LNCaP clone FGC (cell line): ENCODE results near the gene TMEM59L.
"Not testable (repeated sequence)": the region's sequence is repeated elsewhere in the genome, so short reads cannot be mapped to it uniquely, and the experiment has no call there.

Source experiments
- DNase-seq: peaks from one replicate; pipeline ENCODE4 v3.0.0-alpha.2; 2011; ENCODE audit warnings: low read depth
- H3K4me3 ChIP-seq: 2 replicates; pipeline ENCODE4 v1.5.1; 2011; ENCODE audit warnings: mild to moderate bottlenecking, low read depth, low read length, control low read depth
- TF ChIP-seq, protein P1 (sequence below): IDR thresholded peaks from 2 replicates; pipeline ENCODE4 v1.5.1; 2012; ENCODE audit warnings: mild to moderate bottlenecking; ENCODE audit not compliant: control insufficient read depth, insufficient read depth; ENCODE audit errors: extremely low read depth

Gene TMEM59L

DNA sequence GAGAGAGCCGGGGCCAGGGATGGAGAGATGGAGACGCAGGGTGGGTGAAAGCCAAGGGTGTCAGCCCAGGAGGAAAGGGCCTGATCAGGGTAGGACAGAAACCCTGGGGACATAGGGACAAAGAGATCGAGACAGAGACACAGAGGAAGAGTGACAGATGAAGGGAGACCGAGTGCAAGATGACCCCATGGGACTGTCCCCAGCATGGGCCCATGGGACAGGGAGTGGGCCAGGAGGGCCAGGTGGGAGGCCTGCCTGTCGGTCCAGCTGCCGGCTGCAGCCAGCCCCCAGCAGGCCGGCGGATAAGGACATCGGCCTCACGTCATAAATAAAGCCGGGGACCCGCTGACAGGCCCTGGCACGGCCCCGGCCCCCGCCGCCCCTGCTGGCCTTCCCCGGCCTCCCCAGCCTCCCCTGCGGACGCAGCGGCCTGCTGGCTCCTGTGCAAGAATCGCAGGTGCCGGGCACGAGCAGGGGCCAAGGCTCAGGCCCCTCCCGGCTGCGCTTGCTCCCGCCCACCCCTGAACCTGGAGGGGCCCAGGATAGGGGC lies 17.8 kb upstream of the TMEM59L start:
- TF ChIP-seq, protein P1, sequence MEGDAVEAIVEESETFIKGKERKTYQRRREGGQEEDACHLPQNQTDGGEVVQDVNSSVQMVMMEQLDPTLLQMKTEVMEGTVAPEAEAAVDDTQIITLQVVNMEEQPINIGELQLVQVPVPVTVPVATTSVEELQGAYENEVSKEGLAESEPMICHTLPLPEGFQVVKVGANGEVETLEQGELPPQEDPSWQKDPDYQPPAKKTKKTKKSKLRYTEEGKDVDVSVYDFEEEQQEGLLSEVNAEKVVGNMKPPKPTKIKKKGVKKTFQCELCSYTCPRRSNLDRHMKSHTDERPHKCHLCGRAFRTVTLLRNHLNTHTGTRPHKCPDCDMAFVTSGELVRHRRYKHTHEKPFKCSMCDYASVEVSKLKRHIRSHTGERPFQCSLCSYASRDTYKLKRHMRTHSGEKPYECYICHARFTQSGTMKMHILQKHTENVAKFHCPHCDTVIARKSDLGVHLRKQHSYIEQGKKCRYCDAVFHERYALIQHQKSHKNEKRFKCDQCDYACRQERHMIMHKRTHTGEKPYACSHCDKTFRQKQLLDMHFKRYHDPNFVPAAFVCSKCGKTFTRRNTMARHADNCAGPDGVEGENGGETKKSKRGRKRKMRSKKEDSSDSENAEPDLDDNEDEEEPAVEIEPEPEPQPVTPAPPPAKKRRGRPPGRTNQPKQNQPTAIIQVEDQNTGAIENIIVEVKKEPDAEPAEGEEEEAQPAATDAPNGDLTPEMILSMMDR, result no peak
- H3K4me3 ChIP-seq, result peak overlapping the region; percentile 40
- no peak for DNase-seq

- DNase-seq, result no peak
- TF ChIP-seq, protein P1, result no peak
- H3K4me3 ChIP-seq, result no peak overlapping the region
Observed at GRCh38 chr19:18595475-18595874, 17.2 kb upstream of the TMEM59L start.

DNA sequence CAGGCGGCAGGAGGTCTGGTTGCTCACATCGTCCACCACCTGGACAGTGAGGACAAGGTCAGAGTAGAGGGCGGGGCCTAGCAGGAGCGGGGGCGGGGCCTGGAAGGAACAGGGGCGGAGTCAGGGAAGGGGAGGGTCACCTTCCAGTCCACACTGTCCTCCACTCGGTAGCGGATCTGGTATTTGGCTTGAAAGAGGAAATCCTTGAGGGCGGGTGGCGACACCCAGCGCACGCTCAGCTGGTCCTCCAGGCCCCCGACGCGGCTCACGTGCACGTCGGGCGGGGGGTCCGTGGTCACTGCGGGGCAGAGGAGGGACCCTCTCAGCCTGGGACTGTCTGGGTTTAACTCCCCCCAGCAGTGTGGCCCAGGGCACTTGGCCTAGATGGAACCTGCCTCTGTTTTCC lies 15.9 kb upstream of the TMEM59L start:
- TF ChIP-seq, protein P1, result no peak
- H3K4me3 ChIP-seq, result no peak overlapping the region
- DNase-seq, result no peak

DNA sequence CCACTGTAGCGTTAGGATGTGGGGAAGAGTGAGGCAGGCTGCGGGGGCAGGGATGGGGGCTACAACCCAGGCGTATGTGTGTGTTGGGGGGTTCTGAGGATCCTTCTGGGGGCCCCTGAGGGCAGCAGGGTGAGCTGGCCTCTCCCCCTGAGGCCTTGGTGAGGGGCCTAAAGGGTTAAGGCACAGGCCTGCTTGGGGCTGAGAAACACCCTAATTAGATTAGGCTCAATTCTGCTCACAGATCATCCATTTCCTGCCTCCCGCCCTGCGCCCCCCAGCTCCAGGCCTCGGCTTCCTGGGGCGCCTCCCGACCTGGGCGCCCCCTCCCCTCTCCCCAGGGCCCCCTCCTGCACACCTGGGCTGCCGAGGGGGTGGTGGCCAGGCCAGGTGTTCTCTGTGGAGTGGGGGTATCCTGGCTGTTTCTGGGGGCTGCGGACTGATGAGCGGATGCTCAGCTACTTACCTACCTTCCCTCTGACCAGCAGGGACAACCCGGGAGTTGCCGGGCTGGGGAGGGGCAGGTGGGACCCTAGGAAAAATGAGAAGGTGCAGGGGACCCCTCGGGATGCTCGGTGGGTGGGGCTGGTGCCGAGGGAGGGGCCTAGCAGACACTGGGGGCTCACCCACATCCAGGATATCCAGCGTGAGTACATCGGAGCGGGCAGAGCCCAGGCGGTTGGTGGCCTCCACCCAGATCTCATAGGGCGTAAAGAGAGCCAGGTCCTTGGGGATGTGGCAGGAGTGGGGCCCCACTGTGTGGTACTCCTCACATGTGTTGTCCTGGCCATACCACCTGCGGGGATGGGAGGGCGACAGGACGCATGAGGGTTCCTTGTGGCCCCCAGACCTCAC lies 14.6 kb upstream of the TMEM59L start:
- no peak for DNase-seq
- TF ChIP-seq, protein P1, result no peak

DNA sequence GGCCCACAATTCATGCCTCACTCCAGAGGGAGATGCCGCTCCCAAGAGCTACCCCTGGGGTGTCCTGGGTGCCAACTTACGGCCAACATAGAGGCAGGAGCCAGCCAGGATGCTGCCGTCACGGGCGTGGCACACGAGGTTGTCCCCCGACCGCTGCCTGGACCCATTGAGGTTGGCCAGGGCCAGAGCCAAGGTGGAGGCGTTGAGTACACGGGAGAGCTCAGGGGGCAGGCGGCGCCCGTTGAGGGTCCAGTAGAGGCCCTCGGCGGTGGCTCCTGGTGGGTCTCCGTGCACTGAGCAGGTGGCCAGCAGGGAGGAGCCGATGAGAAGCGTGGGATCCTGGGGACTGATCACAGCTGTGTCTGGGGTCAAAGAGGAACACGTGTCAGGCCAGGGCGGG lies 13.2 kb upstream of the TMEM59L start:
- TF ChIP-seq, protein P1, result no peak
- no peak overlapping the region for H3K4me3 ChIP-seq
- DNase-seq, result no peak

More for the DNA sequence above, 14.6 kb upstream of the TMEM59L start:
- no peak overlapping the region for H3K4me3 ChIP-seq

DNA sequence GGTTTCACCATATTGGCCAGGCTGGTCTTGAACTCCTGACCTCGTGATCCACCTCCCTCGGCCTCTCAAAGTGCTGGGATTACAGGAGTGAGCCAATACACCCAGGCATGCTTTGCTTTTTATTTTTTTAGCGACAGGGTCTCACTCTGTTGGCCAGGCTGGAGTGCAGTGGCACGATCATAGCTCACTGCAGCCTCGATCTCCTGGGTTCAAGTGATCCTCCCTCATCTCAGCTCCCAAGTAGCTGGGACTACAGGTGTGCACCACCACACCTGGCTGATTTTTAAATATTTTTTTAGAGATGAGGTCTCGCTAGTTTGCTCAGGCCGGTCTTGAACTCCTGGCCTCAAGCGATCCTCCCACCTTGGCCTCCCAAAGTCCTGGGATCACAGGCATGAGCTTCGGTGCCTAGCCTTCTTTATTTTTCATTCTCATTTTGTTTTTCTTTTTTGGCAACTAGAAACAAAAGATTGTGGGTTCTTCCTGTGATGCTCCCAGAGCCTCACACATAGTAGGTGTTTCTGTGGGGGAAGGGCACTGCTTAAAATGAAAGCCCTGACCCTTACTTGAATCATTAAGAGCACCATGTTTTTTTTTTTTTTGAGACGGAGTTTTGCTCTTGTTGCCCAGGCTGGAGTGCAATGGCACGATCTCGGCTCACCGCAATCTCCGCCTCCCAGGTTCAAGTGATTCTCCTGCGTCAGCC lies 11.8 kb upstream of the TMEM59L start:
- DNase-seq, H3K4me3 ChIP-seq: not testable (repeated sequence)

DNA sequence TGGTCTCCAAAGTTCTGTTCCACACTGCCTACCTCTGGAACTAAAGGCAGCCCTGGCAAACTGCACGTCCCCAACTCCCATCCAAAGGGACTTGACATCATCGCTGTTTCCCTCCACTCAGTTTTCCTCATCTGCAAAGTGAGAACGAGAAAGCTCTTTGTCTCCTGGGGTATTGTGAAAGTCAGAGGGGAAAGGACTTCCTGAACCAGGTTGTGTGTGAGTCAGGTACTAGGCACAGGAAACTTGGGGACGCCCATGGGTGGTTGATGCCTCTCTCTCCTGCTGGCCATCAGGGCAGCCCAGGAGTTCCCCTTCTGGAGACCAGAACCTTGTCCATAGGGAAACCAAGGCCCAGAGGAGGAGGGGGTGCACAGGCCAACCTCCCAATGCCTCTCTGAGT lies 10.8 kb upstream of the TMEM59L start:
- TF ChIP-seq, protein P1, result no peak
- no peak overlapping the region for H3K4me3 ChIP-seq
- no peak for DNase-seq
